ENCODE results near the gene RNF181. TPM values are rescaled to one million over a fixed set of nuclear protein-coding genes. Genes with fewer than 3 reads are reported as not detected.

The RNF181 gene
- total RNA-seq, 1 donor = 213 TPM

GRCh38 chr2:85549826-85550225, 45.7 kb upstream of the RNF181 start:
- peak; percentile 95 for DNase-seq (ENCODE audit: low read depth)
- H3K4me3 ChIP-seq (ENCODE audit: low read depth, low read length) = no peak overlapping the region
- no peak for TF ChIP-seq CTCF (IDR thresholded peaks at IDR 0.05; ENCODE audit: insufficient read depth, low read length)

GRCh38 chr2:85550486-85550885, 45.1 kb upstream of the RNF181 start:
- no peak overlapping the region for H3K4me3 ChIP-seq (ENCODE audit: low read depth, low read length)
- TF ChIP-seq CTCF (IDR thresholded peaks at IDR 0.05; ENCODE audit: insufficient read depth, low read length) = no peak
- DNase-seq (ENCODE audit: low read depth) = no peak

- peak; percentile 90 for TF ChIP-seq CTCF (IDR thresholded peaks at IDR 0.05; ENCODE audit: insufficient read depth, low read length)
- H3K4me3 ChIP-seq (ENCODE audit: low read depth, low read length) = no peak overlapping the region
- peak; percentile 83 for DNase-seq (ENCODE audit: low read depth)
These were observed 43.6 kb upstream of the RNF181 start for GRCh38 chr2:85551698-85552678.

GRCh38 chr2:85553184-85553583, 42.4 kb upstream of the RNF181 start:
- no peak overlapping the region for H3K4me3 ChIP-seq (ENCODE audit: low read depth, low read length)
- TF ChIP-seq CTCF (IDR thresholded peaks at IDR 0.05; ENCODE audit: insufficient read depth, low read length) = no peak
- no peak for DNase-seq (ENCODE audit: low read depth)

GRCh38 chr2:85554980-85555612, 40.4 kb upstream of the RNF181 start:
- TF ChIP-seq CTCF (IDR thresholded peaks at IDR 0.05; ENCODE audit: insufficient read depth, low read length) = no peak
- no peak overlapping the region for H3K4me3 ChIP-seq (ENCODE audit: low read depth, low read length)
- DNase-seq (ENCODE audit: low read depth) = no peak

- no peak for DNase-seq (ENCODE audit: low read depth)
- no peak overlapping the region for H3K4me3 ChIP-seq (ENCODE audit: low read depth, low read length)
- no peak for TF ChIP-seq CTCF (IDR thresholded peaks at IDR 0.05; ENCODE audit: insufficient read depth, low read length)
These were observed 38.4 kb upstream of the RNF181 start for GRCh38 chr2:85557130-85557529.

Measured in fibroblast of the aortic adventitia (primary cell).